Endothelial cell of umbilical vein (primary cell): Measurements from ENCODE around the gene NAGPA. TPM values are rescaled to one million over a fixed set of nuclear protein-coding genes. Genes with fewer than 3 reads are reported as not detected.

Experiments
- BruUV-seq: library from RNA; stranded (reverse); fragments of 400-500 nt; replicated peaks from 2 replicates; lab custom pipeline; 2021; lab: Mats Ljungman, UMichigan
- CTCF ChIA-PET: fragments of 300-600, 350-600 bp; sonication (Branson Sonifier 250); formaldehyde crosslinking; loops from one replicate; lab custom pipeline; 2021; ENCODE audit warnings: antibody characterized with exemption, inconsistent platforms; lab: Charles Lee
- POLR2A ChIA-PET: fragments of 300-600, 350-600 bp; sonication (Branson Sonifier 250); formaldehyde crosslinking; loops from one replicate; lab custom pipeline; 2021; ENCODE audit warnings: antibody characterized with exemption, inconsistent platforms; lab: Charles Lee
- DNase-seq: peaks from one replicate; pipeline ENCODE4 v3.0.0-alpha.2; 2011; ENCODE audit warnings: low read depth, low spot score
- FAIRE-seq: peaks from 2 replicates; lab custom pipeline; 2011; peaks lifted over from hg19 to GRCh38; lab: Jason Lieb, UNC
- H2AFZ ChIP-seq: 2 replicates; pipeline ENCODE4 v1.6.0; 2012; ENCODE audit warnings: low read depth, low read length, control low read depth, inconsistent platforms
- H3K27ac ChIP-seq: 2 replicates; pipeline ENCODE4 v1.5.1; 2011; ENCODE audit warnings: low read depth, mild to moderate bottlenecking, control low read depth, low read length, moderate library complexity; ENCODE audit not compliant: insufficient read depth
- H3K27me3 ChIP-seq, 2 experiments: 2 replicates each; pipeline versions ENCODE4 v1.6.0 to v1.6.1; 2011; ENCODE audit warnings: low read length in 2 of 2, mixed read lengths in 1 of 2; ENCODE audit not compliant: control insufficient read depth in 2 of 2, insufficient read depth in 2 of 2
- H3K36me3 ChIP-seq, 2 experiments: 2 replicates in 1 of 2; 3 replicates in 1 of 2; pipeline ENCODE4 v1.5.1; 2011; ENCODE audit warnings: low read length in 2 of 2, mild to moderate bottlenecking in 1 of 2, moderate library complexity in 1 of 2; ENCODE audit not compliant: control insufficient read depth in 2 of 2, insufficient read depth in 2 of 2; ENCODE audit errors: extremely low read depth in 1 of 2
- H3K4me1 ChIP-seq: 3 replicates; pipeline ENCODE4 v1.5.1; 2011; ENCODE audit warnings: mild to moderate bottlenecking, low read length; ENCODE audit not compliant: control insufficient read depth, insufficient read depth; ENCODE audit errors: extremely low read depth
- H3K4me2 ChIP-seq: 2 replicates; pipeline ENCODE4 v1.6.1; 2011; ENCODE audit warnings: low read length, control low read depth, mixed read lengths; ENCODE audit not compliant: insufficient read depth
- H3K4me3 ChIP-seq, 3 experiments: fragments of 200-600 bp in 1 of 3; sonication (generic), shearing (Covaris generic) in 1 of 3; replicated peaks in 1 of 3; 2 replicates each; pipeline ENCODE4 v1.5.1; 2011 to 2016; ENCODE audit warnings: control low read depth in 3 of 3, low read length in 3 of 3, mild to moderate bottlenecking in 2 of 3, inconsistent platforms in 1 of 3, low read depth in 1 of 3, moderate library complexity in 1 of 3; ENCODE audit not compliant: insufficient read depth in 1 of 3
- H3K79me2 ChIP-seq: 2 replicates; pipeline ENCODE4 v1.6.0; 2012; ENCODE audit warnings: low read length, inconsistent platforms; ENCODE audit not compliant: control insufficient read depth, insufficient read depth
- H3K9ac ChIP-seq: replicated peaks from 2 replicates; pipeline ENCODE3; 2011; ENCODE audit warnings: low read length, control low read depth; ENCODE audit not compliant: insufficient read depth; ENCODE audit errors: extremely low read depth
- H3K9me1 ChIP-seq: replicated peaks from 3 replicates; pipeline ENCODE4 v1.6.0; 2011; ENCODE audit warnings: mild to moderate bottlenecking, low read length; ENCODE audit not compliant: control insufficient read depth, insufficient read depth; ENCODE audit errors: extremely low read depth
- H3K9me3 ChIP-seq: replicated peaks from 2 replicates; pipeline ENCODE4 v1.5.1; 2012; ENCODE audit warnings: low read length, inconsistent platforms; ENCODE audit not compliant: control insufficient read depth, insufficient read depth
- H4K20me1 ChIP-seq: replicated peaks from 2 replicates; pipeline ENCODE3; 2011; ENCODE audit warnings: mild to moderate bottlenecking, low read length; ENCODE audit not compliant: control insufficient read depth, insufficient read depth; ENCODE audit errors: extremely low read depth
- CTCF ChIP-seq, 2 donors: IDR thresholded peaks; 1 replicate in 1 of 2; 2 replicates in 1 of 2; pipeline ENCODE4 v1.5.1; 2011; ENCODE audit warnings: low read length in 2 of 2, mild to moderate bottlenecking in 2 of 2, moderate library complexity in 2 of 2, control low read depth in 1 of 2, inconsistent platforms in 1 of 2, low read depth in 1 of 2; ENCODE audit not compliant: insufficient read depth in 1 of 2; ENCODE audit errors: extremely low read depth in 1 of 2
- EZH2 ChIP-seq: IDR thresholded peaks from 2 replicates; pipeline ENCODE4 v1.6.1; 2012; ENCODE audit warnings: borderline replicate concordance, low read depth, mild to moderate bottlenecking, moderate library complexity, low read length, inconsistent platforms; ENCODE audit not compliant: severe bottlenecking
- FOS ChIP-seq: IDR thresholded peaks from 2 replicates; pipeline ENCODE4 v1.6.1; 2011; ENCODE audit warnings: mild to moderate bottlenecking, low read length, moderate library complexity, borderline replicate concordance; ENCODE audit not compliant: insufficient read depth
- GATA2 ChIP-seq: IDR thresholded peaks from 2 replicates; pipeline ENCODE4 v1.7.0; 2011; ENCODE audit warnings: low read depth, mild to moderate bottlenecking, moderate library complexity, mixed read lengths, low read length; ENCODE audit not compliant: insufficient read length, insufficient read depth
- JUN ChIP-seq: IDR thresholded peaks from 2 replicates; pipeline ENCODE4 v1.6.1; 2011; ENCODE audit warnings: borderline replicate concordance, low read depth; ENCODE audit not compliant: insufficient read length, insufficient read depth
- MAX ChIP-seq: IDR thresholded peaks from 2 replicates; pipeline ENCODE4 v1.6.1; 2011; ENCODE audit not compliant: insufficient read depth, insufficient read length
- MYC ChIP-seq: IDR thresholded peaks from one replicate; pipeline ENCODE4 v1.6.1; 2011; ENCODE audit warnings: mild to moderate bottlenecking, low read depth, low read length
- POLR2A ChIP-seq: IDR thresholded peaks from 2 replicates; pipeline ENCODE4 v1.6.1; 2012; ENCODE audit warnings: low read depth, mild to moderate bottlenecking, control low read depth, low read length
- dilution Hi-C: fragments of 300-500 bp; cut with MboI; formaldehyde crosslinking; loops from one replicate; pipeline ENCODE4 v1.15.0; 2019; ENCODE audit warnings: low sequenced_read_pairs; ENCODE audit not compliant: extremely low pct_ligation_motif_present
- intact Hi-C: fragments of 100-400 bp; cut with micrococcal nuclease; formaldehyde crosslinking; loops from one replicate; pipeline ENCODE4 v1.10.0; 2022
- polyA plus RNA-seq, 4 experiments: library from polyadenylated mRNA; depleted of rRNA in 3 of 4; stranded (reverse) in 3 of 4; unstranded in 1 of 4; fragments of >200 nt; gene quantifications; 2 replicates each; pipeline versions ENCODE4 v1.2.1 to v1.2.3, GENCODE V29; 2011 to 2012; ENCODE audit warnings: missing spikeins in 1 of 4
- total RNA-seq: library from RNA; stranded (reverse); gene quantifications from 2 replicates; pipeline ENCODE4 v1.2.3, GENCODE V29; 2021

NAGPA gene
- total and polyA plus RNA-seq, 2 donors (not counting 3 experiments of a cell fraction or from before 2014, with no cell fraction given) = 29.6 to 29.9 TPM

- no peak overlapping the region for H3K4me2 ChIP-seq
- H2AFZ ChIP-seq = no peak overlapping the region
- H4K20me1 ChIP-seq = no peaks in the 10 kb centered on the region
- BruUV-seq = no TSS peak
- POLR2A ChIA-PET = no interaction called here
- DNase-seq (no peak), FAIRE-seq (no peak)
- no peak overlapping the region for H3K9ac ChIP-seq
- intact Hi-C loops = no loop called here
- no peaks in the 10 kb centered on the region for H3K9me3 ChIP-seq
- no peaks in the 10 kb centered on the region for H3K36me3 ChIP-seq
- no peak overlapping the region for H3K27ac ChIP-seq
- TF ChIP-seq EZH2 (no peak), MAX (no peak), GATA2 (no peak), POLR2A (no peak), FOS (no peak), JUN (no peak), CTCF (IDR thresholded peaks at IDR 0.05; ENCODE audit: extremely low read depth in 1 of 2, insufficient read depth in 1 of 2, low read depth in 1 of 2, low read length in 2 of 2) (no peak), MYC (no peak)
- no peaks in the 10 kb centered on the region for H3K27me3 ChIP-seq
- CTCF ChIA-PET = no interaction called here
- H3K4me1 ChIP-seq = no peaks in the 10 kb centered on the region
- no peaks in the 10 kb centered on the region for H3K9me1 ChIP-seq
- dilution Hi-C loops = no loop called here
- H3K4me3 ChIP-seq = no peak overlapping the region
- H3K79me2 ChIP-seq = no peaks in the 10 kb centered on the region
Measured at GRCh38 chr16:5012887-5013286, 20.8 kb downstream of the NAGPA start.
